Measurements from ENCODE around the gene NHERF1.
A peak's percentile ranks its signal among the peaks of the same experiment; 100 is the strongest.

The NHERF1 gene

GRCh38 chr17:74732042-74732867 is 16.2 kb upstream of the NHERF1 start:
- DNase-seq (ENCODE audit: low read depth in 2 of 2), result no peak

DNA sequence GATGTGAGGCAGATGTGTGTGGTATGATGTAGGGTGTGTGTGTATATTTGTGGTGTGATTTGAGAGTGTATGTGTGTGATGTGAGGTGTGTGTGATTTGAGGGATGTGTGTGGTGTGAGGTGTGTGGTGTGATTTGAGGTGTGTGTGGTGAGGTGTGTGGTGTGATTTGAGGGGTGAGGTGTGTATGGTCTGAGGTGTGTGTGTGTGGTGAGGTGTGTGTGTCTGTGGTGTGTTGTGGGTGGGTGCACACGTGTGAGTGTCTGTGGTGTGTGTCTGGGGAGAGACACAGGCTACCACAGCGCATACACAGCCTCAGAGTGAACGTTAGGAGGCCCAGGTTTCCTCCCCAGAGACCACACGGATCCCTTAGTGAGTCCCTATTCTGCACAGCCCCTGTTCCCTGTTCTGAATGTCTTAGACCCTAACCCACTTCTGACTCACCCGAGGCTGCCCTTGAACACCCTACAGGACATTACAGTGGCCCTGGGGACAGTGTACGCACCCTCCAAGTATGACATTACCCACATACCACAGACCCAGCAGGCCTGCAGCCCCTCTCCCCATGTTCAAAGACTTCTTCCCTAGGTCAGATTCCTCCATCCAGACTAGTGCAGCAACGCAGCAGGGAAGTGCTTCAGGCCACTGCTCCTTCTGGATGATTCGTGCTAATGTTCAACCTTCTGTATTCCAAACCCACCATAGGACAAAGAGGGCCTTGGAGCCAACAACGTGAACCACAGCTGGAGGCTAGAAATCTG is 14.9 kb upstream of the NHERF1 start:
- DNase-seq (ENCODE audit: low read depth in 2 of 2), result no peak

GRCh38 chr17:74734256-74734655 is 14.2 kb upstream of the NHERF1 start:
- no peak for DNase-seq (ENCODE audit: low read depth in 2 of 2)

DNA sequence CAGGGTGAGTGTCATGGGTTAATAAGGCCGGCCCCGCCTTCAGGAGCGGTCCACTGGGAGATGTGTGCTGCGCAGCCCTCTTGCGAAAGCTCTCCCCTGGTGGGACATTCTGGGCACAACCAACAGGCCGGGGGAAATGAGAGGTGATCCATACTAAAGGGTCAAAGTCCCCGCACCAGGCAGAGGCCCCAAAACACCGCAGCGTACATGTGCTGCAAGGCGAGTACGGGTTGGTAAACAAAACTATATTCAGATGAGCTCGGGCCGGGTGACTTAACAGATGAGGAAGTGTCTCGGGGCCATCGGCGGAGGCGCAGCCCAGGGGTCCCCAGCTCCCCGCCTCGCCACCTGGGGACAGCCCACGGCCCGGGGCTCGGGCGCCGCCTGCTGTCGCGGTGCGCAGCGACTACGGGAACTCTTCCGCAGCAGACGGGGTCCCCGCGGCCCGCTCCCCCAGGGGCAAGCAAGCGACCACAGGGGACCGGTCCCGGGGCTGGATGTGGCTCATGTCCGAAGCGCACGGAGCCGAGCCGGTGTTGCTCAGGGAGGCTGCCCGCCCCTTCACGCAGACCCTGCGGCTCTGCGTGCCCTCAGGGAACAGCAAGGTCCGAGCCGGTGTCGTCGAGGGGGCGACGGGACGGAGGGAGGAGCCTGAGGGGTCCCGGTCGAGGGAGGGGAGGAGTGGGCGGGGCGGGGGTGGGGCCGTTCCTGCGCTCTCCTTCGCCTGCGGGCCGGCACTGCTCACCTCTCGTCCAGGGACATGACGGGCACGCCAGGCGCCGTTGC is 11.7 kb upstream of the NHERF1 start, which contains the start of gene RAB37:
RAB37 (plus strand) TSS at position 744 of the 786 bp plus-strand sequence; CDS start at position 761, 17 bp downstream.
- DNase-seq (ENCODE audit: low read depth in 2 of 2), result no peak

- no peak for DNase-seq (ENCODE audit: low read depth in 2 of 2)
Observed at GRCh38 chr17:74737299-74738050, 11.0 kb upstream of the NHERF1 start.

- peak; percentile 52 to 60 for DNase-seq (ENCODE audit: low read depth in 2 of 2)
Observed at GRCh38 chr17:74738051-74738996, 10.1 kb upstream of the NHERF1 start.

DNA sequence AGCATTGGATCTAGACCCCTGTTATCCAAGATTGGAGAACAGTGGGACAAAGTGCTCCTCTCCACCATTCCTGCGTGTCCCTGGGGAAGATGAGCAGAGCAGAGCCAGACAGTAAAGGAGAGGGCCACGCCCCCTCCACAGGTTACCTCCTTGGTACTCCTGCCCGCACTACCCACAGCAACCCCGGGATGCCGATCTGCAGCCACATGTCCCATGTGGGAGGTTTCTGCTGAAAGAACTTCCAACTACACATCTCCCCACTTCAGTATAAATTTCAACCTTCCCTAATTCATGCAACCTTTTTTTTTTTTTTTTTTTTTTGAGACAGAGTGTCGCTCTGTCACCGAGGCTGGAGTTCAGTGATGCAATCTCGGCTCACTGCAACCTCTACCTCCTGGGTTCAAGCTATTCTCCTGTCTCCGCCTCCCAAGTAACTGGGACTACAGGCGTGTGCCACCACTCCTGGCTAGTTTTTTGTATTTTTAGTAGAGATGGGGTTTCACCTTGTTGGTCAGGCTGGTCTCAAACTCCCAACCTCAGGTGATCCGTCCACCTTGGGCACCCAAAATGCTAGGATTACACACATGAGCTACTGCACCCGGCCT is 9.1 kb upstream of the NHERF1 start:
- DNase-seq (ENCODE audit: low read depth in 2 of 2), result no peak

- no peak for DNase-seq (ENCODE audit: low read depth in 2 of 2)
Observed at GRCh38 chr17:74740173-74740572, 8.3 kb upstream of the NHERF1 start.

DNA sequence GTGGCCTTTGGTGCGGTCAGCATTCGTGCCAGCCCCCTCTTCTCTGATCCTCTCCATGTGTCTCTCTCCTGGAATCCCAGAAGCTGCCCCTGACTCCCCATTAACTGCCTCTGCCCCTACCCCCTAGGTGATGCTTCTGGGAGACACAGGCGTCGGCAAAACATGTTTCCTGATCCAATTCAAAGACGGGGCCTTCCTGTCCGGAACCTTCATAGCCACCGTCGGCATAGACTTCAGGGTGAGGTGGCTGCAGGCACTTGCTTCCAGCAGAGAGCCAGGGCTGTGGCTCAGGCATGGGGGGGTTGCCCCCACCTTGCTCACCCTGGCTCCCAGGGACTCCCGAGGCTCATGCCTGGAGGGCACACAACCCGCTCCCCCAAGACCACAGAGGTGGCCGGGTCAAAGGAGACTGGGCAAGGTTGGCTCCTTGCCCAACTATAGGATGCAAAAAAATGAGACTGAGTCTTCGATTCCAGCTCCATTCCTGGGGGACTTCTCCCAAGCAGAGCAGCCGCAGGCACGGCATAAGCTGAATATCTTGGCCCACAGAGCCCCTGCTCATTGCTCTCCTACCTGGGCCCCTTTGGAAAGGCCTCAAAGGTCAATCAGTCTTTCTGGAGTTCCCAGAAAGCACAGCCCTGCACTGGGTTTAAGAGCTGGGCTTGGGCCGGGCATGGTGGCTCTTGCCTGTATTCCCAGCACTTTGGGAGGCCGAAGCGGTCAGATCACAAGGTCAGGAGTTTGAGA is 7.6 kb upstream of the NHERF1 start:
- no peak for DNase-seq (ENCODE audit: low read depth in 2 of 2)

DNA sequence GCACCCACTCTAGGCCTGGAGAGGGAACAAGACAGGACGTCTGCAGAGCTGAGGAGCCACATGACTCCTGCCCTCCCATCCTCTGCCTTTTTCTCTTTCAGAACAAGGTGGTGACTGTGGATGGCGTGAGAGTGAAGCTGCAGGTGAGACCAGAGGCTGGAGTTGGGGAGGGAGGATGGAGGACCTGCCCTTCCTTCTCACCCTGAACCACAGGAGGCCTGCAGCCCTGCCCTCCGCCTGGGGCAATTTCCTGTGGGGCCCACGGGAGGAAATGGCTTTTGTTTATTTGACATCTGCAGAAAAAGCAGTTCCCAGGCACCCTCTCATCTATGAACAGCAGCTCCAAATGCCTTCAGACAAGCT is 6.3 kb upstream of the NHERF1 start:
- no peak for DNase-seq (ENCODE audit: low read depth in 2 of 2)

- DNase-seq (ENCODE audit: low read depth in 2 of 2), result no peak
Observed at GRCh38 chr17:74742978-74743545, 5.4 kb upstream of the NHERF1 start.

DNA sequence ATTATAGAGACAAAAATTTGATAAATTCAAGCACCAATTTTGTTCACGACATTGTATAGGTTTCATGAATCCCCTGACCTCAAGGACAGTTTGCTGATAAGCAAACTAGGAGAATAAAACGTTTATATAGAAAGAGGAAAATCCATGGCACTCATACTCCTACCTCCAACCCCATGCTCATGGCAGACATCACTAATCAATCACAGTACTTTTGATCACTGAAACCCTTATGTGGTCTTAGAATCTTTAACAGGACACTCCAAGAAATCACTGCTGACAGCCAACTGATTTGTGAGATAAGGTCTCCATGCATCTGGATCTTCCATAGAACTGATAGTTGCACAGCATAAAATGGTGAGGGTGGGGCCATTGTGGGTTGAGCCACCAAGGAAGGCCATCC is 4.7 kb upstream of the NHERF1 start:
- no peak for DNase-seq (ENCODE audit: low read depth in 2 of 2)

DNA sequence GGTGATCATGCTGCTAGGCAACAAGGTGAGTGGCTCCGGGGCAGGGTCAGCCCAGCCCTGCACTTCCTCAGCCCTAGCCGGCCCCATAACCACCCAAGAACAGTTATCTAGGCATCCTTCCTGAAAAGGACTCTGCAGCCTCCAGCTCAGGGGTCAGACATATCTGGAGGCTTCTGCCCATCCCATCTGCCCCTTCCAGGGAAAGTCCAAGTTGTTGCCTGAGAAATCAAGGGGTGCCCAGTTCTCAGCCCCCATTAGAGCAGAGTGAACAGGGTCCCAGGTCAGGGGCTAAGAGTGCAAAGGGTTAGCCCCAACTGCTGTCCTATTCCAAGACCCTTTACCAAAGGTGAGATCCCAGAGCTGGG is 4.1 kb upstream of the NHERF1 start:
- no peak for DNase-seq (ENCODE audit: low read depth in 2 of 2)

DNA sequence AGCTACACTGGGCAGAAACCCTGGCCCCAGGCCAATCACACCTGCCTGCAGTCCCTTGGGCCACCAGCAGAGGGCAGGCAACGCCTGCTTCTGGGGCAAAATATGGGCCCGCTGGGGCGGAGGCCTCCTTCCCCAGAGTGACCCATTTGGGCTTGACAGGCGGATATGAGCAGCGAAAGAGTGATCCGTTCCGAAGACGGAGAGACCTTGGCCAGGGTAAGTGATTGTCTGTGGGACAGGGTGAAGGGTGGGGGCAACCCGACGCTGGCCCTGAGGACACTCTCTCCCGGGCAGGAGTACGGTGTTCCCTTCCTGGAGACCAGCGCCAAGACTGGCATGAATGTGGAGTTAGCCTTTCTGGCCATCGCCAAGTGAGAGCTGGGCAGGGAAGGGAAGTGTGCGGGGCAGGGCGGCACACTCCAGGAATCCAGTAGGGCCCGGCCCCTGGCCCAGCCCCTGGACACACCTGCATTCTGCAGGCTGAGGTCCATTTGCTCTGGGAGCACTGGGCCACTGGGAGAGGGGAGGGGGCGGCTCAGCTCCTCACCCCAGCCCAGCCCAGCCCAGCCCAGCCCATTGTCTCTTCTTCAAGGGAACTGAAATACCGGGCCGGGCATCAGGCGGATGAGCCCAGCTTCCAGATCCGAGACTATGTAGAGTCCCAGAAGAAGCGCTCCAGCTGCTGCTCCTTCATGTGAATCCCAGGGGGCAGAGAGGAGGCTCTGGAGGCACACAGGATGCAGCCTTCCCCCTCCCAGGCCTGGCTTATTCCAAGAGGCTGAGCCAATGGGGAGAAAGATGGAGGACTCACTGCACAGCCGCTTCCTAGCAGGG is 3.5 kb upstream of the NHERF1 start:
- DNase-seq (ENCODE audit: low read depth in 2 of 2), result peak; percentile 74 to 80

DNA sequence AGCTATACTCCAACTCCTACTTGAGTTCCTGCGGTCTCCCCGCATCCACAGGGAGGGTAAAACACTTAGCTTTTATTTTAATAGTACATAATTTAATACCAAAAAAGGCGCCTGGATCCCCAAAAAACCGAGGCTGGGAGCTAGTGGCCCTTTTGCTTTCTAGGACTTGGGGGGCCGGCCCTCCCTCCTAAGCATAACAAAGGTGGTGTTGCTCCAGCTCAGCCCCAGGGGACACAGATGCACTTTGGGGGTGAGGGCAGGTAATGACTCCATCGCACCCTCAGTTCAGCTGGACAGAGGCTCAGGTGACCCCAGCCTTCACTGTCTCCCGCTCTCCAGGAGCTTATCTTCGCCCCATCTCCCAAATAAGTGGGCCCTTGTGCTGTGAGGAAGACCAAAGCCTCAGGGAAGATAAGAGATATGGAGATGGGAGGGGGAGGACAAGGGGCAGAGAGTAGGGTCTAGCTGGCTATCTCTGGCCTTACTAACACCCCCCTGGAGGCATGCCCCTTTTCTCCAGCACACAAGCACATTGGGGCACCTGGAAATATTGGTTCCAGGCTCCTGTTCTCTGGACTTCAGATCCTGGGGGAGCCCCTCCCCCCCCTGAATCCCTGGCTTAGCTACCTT is 2.8 kb upstream of the NHERF1 start:
- no peak for DNase-seq (ENCODE audit: low read depth in 2 of 2)

DNA sequence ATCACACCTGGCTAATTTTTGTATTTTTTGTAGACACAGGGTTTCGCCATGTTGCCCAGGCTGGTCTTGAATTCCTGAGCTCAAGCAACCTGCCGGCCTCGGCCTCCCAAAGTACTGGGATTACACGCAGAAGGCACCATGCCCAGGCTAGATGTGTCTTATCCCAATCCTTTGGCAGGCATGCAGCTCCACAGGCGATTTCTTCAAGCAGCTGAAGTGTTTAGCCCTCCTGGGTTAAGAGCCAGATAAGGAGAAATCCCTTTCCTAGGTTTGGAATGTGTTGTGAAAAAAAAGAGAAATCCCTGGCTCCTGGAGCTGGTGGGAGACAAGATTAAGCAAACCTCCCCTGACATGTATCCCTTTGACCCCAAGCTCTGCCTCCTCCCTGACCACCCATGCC is 2.1 kb upstream of the NHERF1 start:
- DNase-seq (ENCODE audit: low read depth in 2 of 2), result no peak

DNA sequence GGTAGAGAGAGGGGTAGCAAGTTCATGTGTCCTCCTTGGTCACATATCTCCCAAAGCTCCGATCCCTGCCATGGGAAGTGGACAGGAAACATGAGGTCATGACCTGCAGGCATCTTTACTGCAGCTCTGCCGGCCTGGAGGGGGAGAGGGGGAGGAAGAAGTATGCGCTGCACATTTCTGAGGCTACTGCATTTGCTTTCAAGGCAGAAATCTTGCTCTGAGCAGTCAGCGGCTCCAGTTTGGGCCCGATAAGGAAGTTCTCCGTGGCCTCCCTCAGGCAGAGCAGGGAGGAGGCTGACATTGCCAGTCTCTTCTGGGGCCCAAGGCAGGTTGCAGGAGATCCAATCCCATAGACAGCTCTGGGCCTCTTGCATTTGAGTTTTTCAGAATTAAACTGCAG is 1.5 kb upstream of the NHERF1 start:
- DNase-seq (ENCODE audit: low read depth in 2 of 2), result no peak

GRCh38 chr17:74748279-74748528 is 224 bp upstream of the NHERF1 start:
- DNase-seq (ENCODE audit: low read depth in 2 of 2), result peak in 1 of 2 donors; percentile 86

Measured in stimulated activated CD8-positive, alpha-beta memory T cell treated with anti-CD3 and anti-CD28 coated beads, Interleukin-7, amount 100 ng/mL, for 1 hour (primary cell).